ENCODE measurements around the gene LRRC3C.

Gene LRRC3C

GRCh38 chr17:39951924-39952679, 24.6 kb downstream of the LRRC3C start:
- no peak for DNase-seq

- DNase-seq: peak; percentile 93
Observed at GRCh38 chr17:39952680-39953470, 25.3 kb downstream of the LRRC3C start.

- DNase-seq: no peak
Observed at GRCh38 chr17:39953471-39953888, 25.9 kb downstream of the LRRC3C start.

GRCh38 chr17:39954876-39955275, 27.3 kb downstream of the LRRC3C start:
- DNase-seq: no peak

- no peak for DNase-seq
Observed at GRCh38 chr17:39955726-39956225, 28.2 kb downstream of the LRRC3C start.

- DNase-seq: no peak
Observed at GRCh38 chr17:39960524-39961041, 33.1 kb downstream of the LRRC3C start.

GRCh38 chr17:39962642-39963220, 35.2 kb downstream of the LRRC3C start, which contains the start of gene GSDMA:
Gene GSDMA, plus strand, starts transcription at chr17:39963004. Its CDS starts 2,684 bp downstream, at chr17:39965688.
- DNase-seq: no peak

GRCh38 chr17:39963829-39964228, 36.3 kb downstream of the LRRC3C start:
- peak; percentile 72 for DNase-seq

- DNase-seq: no peak
Observed at GRCh38 chr17:39965017-39965699, 37.6 kb downstream of the LRRC3C start.

- no peak for DNase-seq
Observed at GRCh38 chr17:39966771-39967170, 39.2 kb downstream of the LRRC3C start.

- no peak for DNase-seq
Observed at GRCh38 chr17:39968761-39969160, 41.2 kb downstream of the LRRC3C start.

GRCh38 chr17:39969375-39969774, 41.8 kb downstream of the LRRC3C start:
- no peak for DNase-seq

GRCh38 chr17:39970157-39970692, 42.7 kb downstream of the LRRC3C start:
- no peak for DNase-seq

- no peak for DNase-seq
Observed at GRCh38 chr17:39971076-39971603, 43.6 kb downstream of the LRRC3C start.

GRCh38 chr17:39972271-39972670, 44.7 kb downstream of the LRRC3C start:
- DNase-seq: no peak

- no peak for DNase-seq
Observed at GRCh38 chr17:39973496-39973895, 46.0 kb downstream of the LRRC3C start.

- no peak for DNase-seq
Observed at GRCh38 chr17:39974433-39974832, 46.9 kb downstream of the LRRC3C start.

GRCh38 chr17:39975801-39976200, 48.3 kb downstream of the LRRC3C start:
- no peak for DNase-seq

GRCh38 chr17:39979016-39979670, 51.6 kb downstream of the LRRC3C start:
- DNase-seq: no peak

- DNase-seq: peak; percentile 6
Observed at GRCh38 chr17:39979893-39980350, 52.4 kb downstream of the LRRC3C start.

Data from CD4-positive, alpha-beta T cell treated with Interleukin-4 for 4 hours (primary cell).